OCI-LY3 (cell line): ENCODE data around the gene TMEM108.

Experiments used
- CTCF ChIP-seq: fragments of 200-600, 300-600 bp; sonication (generic); IDR thresholded peaks from 2 replicates; pipeline ENCODE4 v1.5.1; 2014; ENCODE audit warnings: antibody characterized with exemption, low read length, low read depth
- EZH2phosphoT487 ChIP-seq: fragments of 200-600 bp; shearing (Covaris generic); IDR thresholded peaks from 2 replicates; pipeline ENCODE4 v1.6.1; 2018; ENCODE audit warnings: antibody characterized with exemption, mixed run types, low read depth

- TF ChIP-seq EZH2phosphoT487 = no peak
- no peak for TF ChIP-seq CTCF
Observed at GRCh38 chr3:133361435-133361834, 323.2 kb downstream of the TMEM108 start.
